ENCODE measurements around the gene CSNK1A1L.

The CSNK1A1L gene

GRCh38 chr13:37105251-37105714 is at the start of gene CSNK1A1L:
CSNK1A1L (minus strand) TSS chr13:37105664; CDS start chr13:37105256, 408 bp downstream.
- DNase-seq (ENCODE audit: low spot score), result no peak

- no peak for DNase-seq (ENCODE audit: low spot score)
These were observed 43.9 kb upstream of the CSNK1A1L start for GRCh38 chr13:37149380-37149779.

- DNase-seq (ENCODE audit: low spot score), result no peak
These were observed 43.0 kb upstream of the CSNK1A1L start for GRCh38 chr13:37148501-37148900.

GRCh38 chr13:37144661-37145060 is 39.2 kb upstream of the CSNK1A1L start:
- DNase-seq (ENCODE audit: low spot score), result no peak

- no peak for DNase-seq (ENCODE audit: low spot score)
These were observed 38.4 kb upstream of the CSNK1A1L start for GRCh38 chr13:37143911-37144310.

- DNase-seq (ENCODE audit: low spot score), result no peak
These were observed 37.4 kb upstream of the CSNK1A1L start for GRCh38 chr13:37142877-37143276.

- no peak for DNase-seq (ENCODE audit: low spot score)
These were observed 35.5 kb upstream of the CSNK1A1L start for GRCh38 chr13:37141011-37141410.

- no peak for DNase-seq (ENCODE audit: low spot score)
These were observed 33.9 kb upstream of the CSNK1A1L start for GRCh38 chr13:37139356-37139755.

GRCh38 chr13:37138926-37139325 is 33.5 kb upstream of the CSNK1A1L start:
- DNase-seq (ENCODE audit: low spot score), result no peak

- DNase-seq (ENCODE audit: low spot score), result no peak
These were observed 32.7 kb upstream of the CSNK1A1L start for GRCh38 chr13:37138169-37138568.

- DNase-seq (ENCODE audit: low spot score), result no peak
These were observed 31.2 kb upstream of the CSNK1A1L start for GRCh38 chr13:37136633-37137032.

- no peak for DNase-seq (ENCODE audit: low spot score)
These were observed 30.7 kb upstream of the CSNK1A1L start for GRCh38 chr13:37136187-37136586.

GRCh38 chr13:37134411-37135041 is 29.1 kb upstream of the CSNK1A1L start:
- no peak for DNase-seq (ENCODE audit: low spot score)

- no peak for DNase-seq (ENCODE audit: low spot score)
These were observed 26.7 kb upstream of the CSNK1A1L start for GRCh38 chr13:37132211-37132610.

GRCh38 chr13:37131092-37131491 is 25.6 kb upstream of the CSNK1A1L start:
- no peak for DNase-seq (ENCODE audit: low spot score)

GRCh38 chr13:37129866-37130265 is 24.4 kb upstream of the CSNK1A1L start:
- DNase-seq (ENCODE audit: low spot score), result no peak

- peak; percentile 22 for DNase-seq (ENCODE audit: low spot score)
These were observed 22.3 kb upstream of the CSNK1A1L start for GRCh38 chr13:37127691-37128241.

- DNase-seq (ENCODE audit: low spot score), result no peak
These were observed 17.9 kb upstream of the CSNK1A1L start for GRCh38 chr13:37123337-37123736.

GRCh38 chr13:37118016-37118415 is 12.6 kb upstream of the CSNK1A1L start:
- DNase-seq (ENCODE audit: low spot score), result no peak

- DNase-seq (ENCODE audit: low spot score), result no peak
These were observed 8.8 kb upstream of the CSNK1A1L start for GRCh38 chr13:37114250-37114649.

GRCh38 chr13:37113534-37113933 is 8.1 kb upstream of the CSNK1A1L start:
- DNase-seq (ENCODE audit: low spot score), result no peak

GRCh38 chr13:37109051-37109678 is 3.7 kb upstream of the CSNK1A1L start:
- peak; percentile 11 for DNase-seq (ENCODE audit: low spot score)

GRCh38 chr13:37107868-37108267 is 2.4 kb upstream of the CSNK1A1L start:
- DNase-seq (ENCODE audit: low spot score), result no peak

GRCh38 chr13:37107456-37107855 is 2.0 kb upstream of the CSNK1A1L start:
- no peak for DNase-seq (ENCODE audit: low spot score)

Data from hepatic stellate cell (primary cell).